Fibroblast of skin of scalp (primary cell): ENCODE data around the gene PSMF1.
"Not testable (repeated sequence)": the region's sequence is repeated elsewhere in the genome, so short reads cannot be mapped to it uniquely, and the experiment has no call there.

Experiments
- DNase-seq: peaks from one replicate; pipeline ENCODE4 v3.0.0-alpha.2; 2013

Gene PSMF1

GRCh38 chr20:1216527-1217427 is 98.4 kb downstream of the PSMF1 start:
- not testable (repeated sequence) for DNase-seq
